Measurements from ENCODE around the gene MAP3K19. TPM values are rescaled to one million over a fixed set of nuclear protein-coding genes. Genes with fewer than 3 reads are reported as not detected.

The MAP3K19 gene
- total RNA-seq, 5 donors from 2014 or later (not counting 1 experiment from before 2014, with no cell fraction given) = not detected

Other genes with a start within 250 kb of the MAP3K19 start
- gene ACMSD, start 208.8 kb downstream of the MAP3K19 start, total RNA-seq = under 1 TPM in 1 of 5 donors, not detected in 4; 0.20 TPM
- gene CCNT2, start 128.6 kb downstream of the MAP3K19 start, total RNA-seq = 10 to 100 TPM; 51.7 to 75.3 (median 62.6) TPM
- 10 to 100 TPM; 34.0 to 48.8 (median 40.7) TPM for gene RAB3GAP1, start 4.8 kb upstream of the MAP3K19 start, total RNA-seq